Activated T-cell treated with anti-CD3 and anti-CD28 coated beads, Interleukin-2, amount 50 U/mL, for 72 hours (primary cell): ENCODE results near the gene PIGR. TPM values are rescaled to one million over a fixed set of nuclear protein-coding genes. Genes with fewer than 3 reads are reported as not detected.
A peak's percentile ranks its signal among the peaks of the same experiment; 100 is the strongest.

Source experiments
- ATAC-seq, 2 donors: fragments of 150-1000 bp; cut with Tn5 transposase; replicated peaks in 1 of 2; 2 replicates each; pipeline ENCODE4 v1.10.0; 2021; ENCODE audit warnings: moderate library complexity in 2 of 2, mild to moderate bottlenecking in 1 of 2
- DNase-seq, 2 donors: peaks; one replicate each; pipeline ENCODE4 v3.0.0; 2021 to 2022; ENCODE audit warnings: mixed read lengths in 1 of 2
- H3K27ac Mint-ChIP-seq: one replicate; pipeline ENCODE4 v1.8.0; 2022; ENCODE audit warnings: mild to moderate bottlenecking, moderate library complexity, mixed read lengths
- H3K27me3 Mint-ChIP-seq: one replicate; pipeline ENCODE4 v1.8.0; 2022; ENCODE audit warnings: low read depth, mixed read lengths
- H3K36me3 Mint-ChIP-seq, 2 donors: one replicate each; pipeline ENCODE4 v1.8.0; 2022; ENCODE audit warnings: mixed read lengths in 2 of 2, mild to moderate bottlenecking in 1 of 2; ENCODE audit not compliant: insufficient read depth in 2 of 2
- H3K4me1 Mint-ChIP-seq: one replicate; pipeline ENCODE4 v1.8.0; 2022; ENCODE audit warnings: low read depth, mixed read lengths
- H3K4me3 Mint-ChIP-seq, 2 donors: one replicate each; pipeline ENCODE4 v1.8.0; 2022; ENCODE audit warnings: mild to moderate bottlenecking in 2 of 2, mixed read lengths in 2 of 2, moderate library complexity in 2 of 2
- H3K9me3 Mint-ChIP-seq, 2 donors: one replicate each; pipeline ENCODE4 v1.8.0; 2022; ENCODE audit warnings: mixed read lengths in 2 of 2
- total RNA-seq, 2 donors: library from RNA; stranded (reverse); gene quantifications; one replicate each; pipeline ENCODE4 v1.2.3, GENCODE V29; 2022

The PIGR gene
- under 1 TPM in 1 of 2 donors, not detected in 1; 0.12 TPM for total RNA-seq

GRCh38 chr1:206946261-206946660 lies at the start of gene PIGR:
TSS of gene PIGR (minus strand) at chr1:206946466. CDS start at chr1:206940531, 5,935 bp downstream.
- Mint-ChIP-seq H3K27me3 (peaks cover 9% of the 10 kb centered on the region), H3K4me1 (no peaks in the 10 kb centered on the region), H3K4me3 (no peak within 1 kb of the TSS), H3K36me3 (no peaks in the 10 kb centered on the region), H3K9me3 (peaks cover 3 to 4% of the 10 kb centered on the region in 2 donors), H3K27ac (no peak within 1 kb of the TSS)
- no peak for ATAC-seq
- DNase-seq: no peak

- Mint-ChIP-seq H3K4me1 (peaks cover under 1% of the 10 kb centered on the region), H3K27me3 (peaks cover 14% of the 10 kb centered on the region), H3K4me3 (no peak overlapping the region), H3K27ac (no peak overlapping the region), H3K9me3 (no peaks in the 10 kb centered on the region), H3K36me3 (no peaks in the 10 kb centered on the region)
- no peak for DNase-seq
- ATAC-seq: no peak
Observed at GRCh38 chr1:206992790-206993189, 46.5 kb upstream of the PIGR start.

DNA sequence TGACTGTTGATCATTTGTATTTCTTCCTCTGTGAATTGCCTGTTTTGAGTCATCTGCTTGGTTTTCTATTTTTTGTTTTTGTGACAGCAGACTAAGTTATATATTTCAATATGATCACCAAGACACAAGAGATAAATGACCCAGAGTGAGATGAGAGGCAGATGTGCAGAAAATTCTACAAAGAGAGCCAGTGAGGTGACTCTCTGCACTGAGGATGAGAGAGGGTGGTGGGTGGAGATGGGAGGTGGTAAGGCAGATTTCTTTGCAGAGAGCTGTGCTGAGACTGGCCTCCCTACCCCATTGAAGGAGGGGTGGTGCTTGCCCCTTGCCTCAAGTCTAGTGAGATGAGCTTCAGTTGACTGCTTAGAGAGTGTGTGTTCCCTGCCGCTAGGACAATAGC lies 41.6 kb upstream of the PIGR start:
- Mint-ChIP-seq H3K27ac (no peak overlapping the region), H3K4me3 (no peak overlapping the region), H3K9me3 (no peaks in the 10 kb centered on the region), H3K27me3 (peaks cover 34% of the 10 kb centered on the region), H3K4me1 (peaks cover 4% of the 10 kb centered on the region), H3K36me3 (no peaks in the 10 kb centered on the region)
- ATAC-seq: peak in 1 of 2 donors; percentile 64
- DNase-seq: no peak

DNA sequence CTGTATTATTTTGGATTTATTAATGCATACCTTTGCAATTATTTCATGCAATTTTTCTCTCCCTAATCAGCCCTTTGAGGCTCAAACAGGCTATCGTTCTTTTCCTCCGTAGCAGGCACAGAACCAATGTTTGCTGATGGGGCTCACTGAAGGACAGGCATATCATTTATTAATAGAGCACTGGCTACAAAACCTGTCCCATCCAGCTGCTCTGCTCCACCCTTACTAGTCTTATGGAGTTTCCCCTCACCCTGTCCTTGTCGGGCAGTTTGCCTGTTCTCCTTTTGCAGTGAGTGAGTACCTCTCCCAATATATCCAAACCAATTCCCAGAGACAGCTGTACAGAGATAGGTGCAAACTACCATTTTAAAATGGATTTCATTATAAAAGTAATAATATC lies 40.6 kb upstream of the PIGR start:
- no peak overlapping the region for H3K27ac Mint-ChIP-seq
- H3K4me3 Mint-ChIP-seq: no peak overlapping the region
- ATAC-seq: no peak
- peaks cover 37% of the 10 kb centered on the region for H3K27me3 Mint-ChIP-seq
- no peaks in the 10 kb centered on the region for H3K9me3 Mint-ChIP-seq
- no peak for DNase-seq
- H3K36me3 Mint-ChIP-seq: no peaks in the 10 kb centered on the region
- peaks cover 4% of the 10 kb centered on the region for H3K4me1 Mint-ChIP-seq

DNA sequence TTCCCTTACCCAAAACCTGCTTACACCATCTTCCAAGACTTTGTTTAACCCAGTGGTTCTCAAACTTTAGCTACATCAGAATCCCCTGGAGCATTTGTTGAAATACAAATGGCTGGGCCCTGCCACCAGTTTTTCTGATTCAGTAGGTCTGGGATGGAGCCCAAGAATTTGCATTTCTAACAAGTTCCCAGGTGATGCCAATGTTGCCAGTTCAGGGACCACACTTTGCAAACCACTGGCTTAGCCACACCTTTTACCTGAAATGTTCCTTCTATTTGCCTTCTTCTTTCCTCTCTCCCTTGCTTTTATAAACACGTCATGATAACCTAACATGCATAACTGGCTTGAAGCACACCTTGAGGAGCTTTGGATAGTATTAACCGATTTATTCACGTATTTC lies 40.1 kb upstream of the PIGR start:
- H3K4me1 Mint-ChIP-seq: peaks cover 4% of the 10 kb centered on the region
- H3K27ac Mint-ChIP-seq: no peak overlapping the region
- H3K9me3 Mint-ChIP-seq: no peaks in the 10 kb centered on the region
- no peak overlapping the region for H3K4me3 Mint-ChIP-seq
- H3K36me3 Mint-ChIP-seq: no peaks in the 10 kb centered on the region
- DNase-seq (no peak), ATAC-seq (no peak)
- H3K27me3 Mint-ChIP-seq: peaks cover 37% of the 10 kb centered on the region

DNA sequence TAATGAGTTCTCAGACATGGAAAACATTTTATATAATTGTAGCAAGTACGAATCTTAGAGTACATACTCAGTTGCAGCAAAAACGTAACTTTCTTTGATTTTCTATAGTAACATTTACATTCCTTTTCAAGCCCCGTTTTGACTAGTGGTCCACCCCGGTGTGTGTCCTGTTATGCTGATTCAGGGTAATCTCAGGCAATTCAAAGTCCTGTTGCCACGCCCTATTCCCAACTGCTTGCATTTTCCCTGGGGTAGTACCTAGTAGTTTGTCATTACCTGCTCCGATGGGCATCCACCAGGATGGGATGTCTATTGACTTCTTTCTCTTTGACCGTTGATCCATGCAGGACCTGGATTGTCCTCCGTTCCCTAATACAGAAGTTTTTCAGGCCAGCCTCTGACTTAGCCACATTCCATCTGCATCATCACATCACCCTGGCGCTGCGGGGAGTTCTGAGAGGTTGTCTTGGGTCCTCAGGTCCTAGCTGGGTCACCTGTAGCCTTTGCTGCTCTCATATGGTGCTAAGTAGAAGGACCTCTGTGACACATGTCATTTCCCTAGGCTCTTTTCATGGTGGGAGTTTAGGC lies 39.0 kb upstream of the PIGR start:
- no peak for ATAC-seq
- no peaks in the 10 kb centered on the region for H3K36me3 Mint-ChIP-seq
- no peak overlapping the region for H3K4me3 Mint-ChIP-seq

DNA sequence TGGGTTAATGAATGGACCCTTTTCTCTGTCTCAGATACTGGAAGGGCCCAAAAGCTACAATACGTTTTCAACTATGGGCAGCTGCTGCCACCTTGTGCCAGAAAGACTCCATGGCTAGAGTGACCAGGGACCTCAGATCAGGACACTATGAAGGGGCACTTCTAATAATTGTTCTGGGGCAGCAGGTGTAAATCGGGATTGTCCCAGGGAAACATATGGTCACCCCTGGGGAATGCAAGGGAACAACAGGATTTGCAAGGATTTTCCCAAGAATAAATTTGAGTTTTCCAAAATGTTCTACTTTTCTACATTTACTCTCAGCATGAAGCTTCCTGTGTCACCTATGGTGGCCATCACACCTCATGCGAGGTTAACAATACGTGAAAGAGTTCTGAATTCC lies 36.0 kb upstream of the PIGR start:
- peaks cover 21% of the 10 kb centered on the region for H3K27me3 Mint-ChIP-seq
- H3K4me3 Mint-ChIP-seq: no peak overlapping the region
- H3K4me1 Mint-ChIP-seq: peaks cover 6% of the 10 kb centered on the region
- no peak overlapping the region for H3K27ac Mint-ChIP-seq
- ATAC-seq (peak; percentile 71 to 75), DNase-seq (peak; percentile 60 to 64)
- H3K36me3 Mint-ChIP-seq: no peaks in the 10 kb centered on the region
- no peaks in the 10 kb centered on the region for H3K9me3 Mint-ChIP-seq

More for the DNA sequence above, 39.0 kb upstream of the PIGR start:
- peaks cover 34% of the 10 kb centered on the region for H3K27me3 Mint-ChIP-seq
- no peak overlapping the region for H3K27ac Mint-ChIP-seq
- DNase-seq: no peak
- no peaks in the 10 kb centered on the region for H3K9me3 Mint-ChIP-seq
- H3K4me1 Mint-ChIP-seq: peaks cover 4% of the 10 kb centered on the region

DNA sequence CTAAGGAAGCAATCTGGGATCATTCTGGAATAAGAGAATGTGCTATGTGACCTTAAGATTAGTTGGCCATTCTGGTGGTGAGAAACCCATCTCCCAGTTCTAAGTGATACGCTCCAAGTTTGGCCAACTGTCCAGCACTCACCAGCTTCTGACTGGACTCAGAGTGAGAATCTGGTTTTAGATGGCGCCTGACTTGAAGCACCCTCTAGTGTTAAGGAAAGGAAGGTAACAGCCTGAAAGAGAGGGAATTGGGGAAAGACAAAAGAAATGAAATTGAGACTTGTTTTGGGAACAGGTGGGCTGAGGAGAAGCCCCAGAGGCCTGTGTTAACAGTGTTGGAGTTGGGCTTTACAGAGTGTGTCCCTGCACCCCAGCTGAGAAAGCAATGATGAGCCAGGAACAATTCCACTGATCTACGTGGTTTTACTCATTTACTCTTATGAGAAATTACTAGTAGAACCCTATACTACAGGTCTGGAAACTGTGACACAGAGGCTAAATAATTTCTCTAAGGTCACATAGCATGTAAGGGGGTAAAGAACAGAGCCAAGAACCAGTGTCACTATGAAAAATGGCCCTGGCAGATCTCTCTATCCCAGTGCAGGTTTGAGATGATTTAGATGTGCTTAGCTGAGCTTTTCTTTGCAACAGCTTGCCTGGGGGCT lies 33.2 kb upstream of the PIGR start:
- DNase-seq (no peak), ATAC-seq (peak; percentile 37 to 52)
- Mint-ChIP-seq H3K9me3 (no peaks in the 10 kb centered on the region), H3K36me3 (no peaks in the 10 kb centered on the region), H3K4me1 (peaks cover 6% of the 10 kb centered on the region), H3K27me3 (peaks cover 11% of the 10 kb centered on the region), H3K4me3 (no peak overlapping the region), H3K27ac (no peak overlapping the region)

DNA sequence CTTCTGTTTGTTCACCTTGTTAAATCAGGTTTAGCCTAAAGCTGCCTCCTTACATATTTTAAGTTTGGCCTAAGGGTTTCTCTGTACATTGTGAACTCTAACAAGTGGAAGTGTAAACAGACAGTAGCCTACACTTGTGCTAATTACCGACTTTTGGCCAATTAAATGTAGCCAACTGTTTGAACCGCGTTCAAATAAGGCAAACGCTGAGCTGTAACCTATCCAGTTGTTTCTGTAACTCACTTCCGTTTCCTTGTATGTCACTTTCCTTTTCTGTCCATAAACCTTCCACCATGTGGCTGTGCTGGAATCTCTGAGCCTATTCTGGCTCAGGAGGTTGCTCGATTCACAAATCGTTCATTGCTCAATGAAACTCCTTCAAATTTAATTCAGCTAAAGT lies 32.0 kb upstream of the PIGR start:
- Mint-ChIP-seq H3K4me1 (peaks cover 6% of the 10 kb centered on the region), H3K36me3 (no peaks in the 10 kb centered on the region), H3K27ac (no peak overlapping the region), H3K9me3 (no peaks in the 10 kb centered on the region), H3K27me3 (peaks cover 7% of the 10 kb centered on the region), H3K4me3 (no peak overlapping the region)
- no peak for ATAC-seq
- DNase-seq: no peak

DNA sequence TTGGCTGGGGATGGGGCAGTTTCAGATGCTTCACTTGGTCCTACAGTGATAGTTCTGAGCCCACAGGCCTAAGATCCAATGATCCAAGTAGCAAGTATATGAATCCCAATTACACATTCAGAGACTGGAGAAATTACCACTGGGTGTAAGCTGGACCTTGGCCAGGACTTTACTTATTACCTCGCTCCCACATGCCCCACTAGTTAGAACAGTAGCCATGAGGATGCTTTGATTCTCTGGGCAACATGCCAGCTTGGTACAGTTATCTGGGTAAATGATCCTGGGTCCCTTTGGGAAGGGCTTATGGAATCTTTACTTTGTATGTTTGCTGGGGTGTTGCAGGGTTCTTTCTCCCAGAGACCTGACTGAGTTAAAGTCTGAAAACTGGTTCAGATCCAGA lies 29.0 kb upstream of the PIGR start:
- Mint-ChIP-seq H3K27ac (no peak overlapping the region), H3K36me3 (no peaks in the 10 kb centered on the region), H3K4me3 (no peak overlapping the region), H3K4me1 (peaks cover 6% of the 10 kb centered on the region), H3K9me3 (no peaks in the 10 kb centered on the region), H3K27me3 (peaks cover 15% of the 10 kb centered on the region)
- ATAC-seq: no peak
- no peak for DNase-seq

GRCh38 chr1:206974140-206974539 lies 27.9 kb upstream of the PIGR start:
- Mint-ChIP-seq H3K4me3 (no peak overlapping the region), H3K9me3 (no peaks in the 10 kb centered on the region), H3K4me1 (no peaks in the 10 kb centered on the region), H3K27me3 (peaks cover 15% of the 10 kb centered on the region), H3K36me3 (no peaks in the 10 kb centered on the region), H3K27ac (no peak overlapping the region)
- ATAC-seq: peak in 1 of 2 donors; percentile 19
- DNase-seq: no peak

DNA sequence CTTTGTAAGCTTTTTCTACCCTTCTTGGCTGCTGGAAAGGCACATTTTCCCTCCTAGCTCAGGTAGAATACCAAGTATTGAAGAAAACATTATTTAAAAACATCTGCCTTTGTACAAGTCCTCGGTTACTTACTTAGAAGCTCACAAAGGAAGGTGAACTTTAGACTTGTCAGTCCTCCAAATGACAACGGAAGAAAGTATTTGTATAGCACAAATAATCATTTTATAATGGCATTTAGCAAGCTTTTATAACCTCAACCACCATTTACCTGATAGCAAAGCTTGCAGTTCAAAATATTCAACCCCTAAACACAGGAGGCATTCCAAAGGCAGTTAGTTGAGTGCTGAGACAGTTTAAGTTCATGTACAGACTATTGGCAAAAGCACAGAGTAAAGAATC lies 26.5 kb upstream of the PIGR start:
- Mint-ChIP-seq H3K27me3 (peaks cover 15% of the 10 kb centered on the region), H3K4me1 (peaks cover 8% of the 10 kb centered on the region), H3K4me3 (no peak overlapping the region), H3K27ac (no peak overlapping the region), H3K9me3 (no peaks in the 10 kb centered on the region), H3K36me3 (no peaks in the 10 kb centered on the region)
- ATAC-seq (no peak), DNase-seq (no peak)

GRCh38 chr1:206971029-206971655 lies 24.9 kb upstream of the PIGR start:
- no peak for ATAC-seq
- Mint-ChIP-seq H3K9me3 (no peaks in the 10 kb centered on the region), H3K27me3 (peaks cover 15% of the 10 kb centered on the region), H3K4me1 (peaks cover 20% of the 10 kb centered on the region), H3K27ac (no peak overlapping the region), H3K36me3 (no peaks in the 10 kb centered on the region), H3K4me3 (no peak overlapping the region)
- no peak for DNase-seq
